IPS-20b (cell line): ENCODE results near the gene BIRC2.

Source experiments
- H3K27ac ChIP-seq: one replicate; pipeline ENCODE4 v1.5.1; 2013; ENCODE audit warnings: low read length
- H3K27me3 ChIP-seq: 2 replicates; pipeline ENCODE4 v1.6.1; 2013; ENCODE audit warnings: mild to moderate bottlenecking, low read length, inconsistent platforms; ENCODE audit not compliant: insufficient read depth
- H3K36me3 ChIP-seq: 2 replicates; pipeline ENCODE4 v1.6.1; 2013; ENCODE audit warnings: low read depth, mild to moderate bottlenecking, inconsistent platforms, low read length, moderate library complexity; ENCODE audit not compliant: insufficient read depth
- H3K4me1 ChIP-seq: 2 replicates; pipeline ENCODE4 v1.6.1; 2013; ENCODE audit warnings: mild to moderate bottlenecking, control low read depth, inconsistent platforms, low read length, moderate library complexity; ENCODE audit not compliant: insufficient read depth
- H3K4me3 ChIP-seq: 2 replicates; pipeline ENCODE4 v1.5.1; 2013; ENCODE audit warnings: mild to moderate bottlenecking, low read length, inconsistent platforms
- H3K9ac ChIP-seq: 2 replicates; pipeline ENCODE4 v1.6.1; 2013; ENCODE audit warnings: low read depth, mild to moderate bottlenecking, inconsistent platforms, low read length, moderate library complexity
- H3K9me3 ChIP-seq: 2 replicates; pipeline ENCODE4 v1.6.1; 2013; ENCODE audit warnings: mild to moderate bottlenecking, low read depth, low read length, inconsistent platforms; ENCODE audit not compliant: insufficient read depth

The BIRC2 gene

GRCh38 chr11:102395720-102396393, 48.8 kb downstream of the BIRC2 start:
- Histone ChIP-seq H3K27ac (no peak overlapping the region), H3K27me3 (no peaks in the 10 kb centered on the region), H3K4me3 (no peak overlapping the region), H3K9me3 (no peaks in the 10 kb centered on the region), H3K36me3 (peaks cover 41% of the 10 kb centered on the region), H3K4me1 (no peaks in the 10 kb centered on the region), H3K9ac (no peak overlapping the region)

- no peak overlapping the region for H3K27ac ChIP-seq
- no peaks in the 10 kb centered on the region for H3K4me1 ChIP-seq
- peaks cover 52% of the 10 kb centered on the region for H3K36me3 ChIP-seq
- H3K27me3 ChIP-seq, result no peaks in the 10 kb centered on the region
- no peak overlapping the region for H3K4me3 ChIP-seq
- no peaks in the 10 kb centered on the region for H3K9me3 ChIP-seq
- H3K9ac ChIP-seq, result no peak overlapping the region
These were observed 49.9 kb downstream of the BIRC2 start for GRCh38 chr11:102396708-102397563.

GRCh38 chr11:102398297-102398696, 51.3 kb downstream of the BIRC2 start:
- Histone ChIP-seq H3K27me3 (no peaks in the 10 kb centered on the region), H3K4me1 (no peaks in the 10 kb centered on the region), H3K9ac (no peak overlapping the region), H3K27ac (no peak overlapping the region), H3K9me3 (no peaks in the 10 kb centered on the region), H3K36me3 (peaks cover 55% of the 10 kb centered on the region), H3K4me3 (no peak overlapping the region)

- Histone ChIP-seq H3K36me3 (peaks cover 59% of the 10 kb centered on the region), H3K4me3 (no peak overlapping the region), H3K27me3 (no peaks in the 10 kb centered on the region), H3K27ac (no peak overlapping the region), H3K9ac (no peak overlapping the region), H3K9me3 (no peaks in the 10 kb centered on the region), H3K4me1 (no peaks in the 10 kb centered on the region)
These were observed 52.2 kb downstream of the BIRC2 start for GRCh38 chr11:102399189-102399588.

DNA sequence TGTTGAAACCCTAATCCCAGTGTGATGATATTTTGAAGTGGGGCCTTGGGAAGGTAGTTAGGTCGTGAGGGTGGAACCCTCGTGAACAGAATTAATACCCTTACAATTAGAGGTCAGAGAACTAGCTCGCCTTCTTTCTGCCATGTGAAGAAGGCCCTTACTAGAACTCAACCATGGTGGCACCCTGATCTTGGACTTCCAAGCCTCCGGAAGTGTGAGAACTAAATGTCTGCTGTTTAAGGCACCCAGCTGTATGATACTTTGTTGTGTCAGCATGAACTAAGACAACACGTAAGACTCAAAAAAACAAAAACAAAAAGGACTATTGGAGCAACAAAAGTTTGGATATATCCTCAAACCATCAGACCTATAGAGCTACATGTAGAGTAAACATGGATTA, 53.6 kb downstream of the BIRC2 start:
- Histone ChIP-seq H3K4me1 (no peaks in the 10 kb centered on the region), H3K27ac (no peak overlapping the region), H3K36me3 (peaks cover 53% of the 10 kb centered on the region), H3K9ac (no peak overlapping the region), H3K9me3 (no peaks in the 10 kb centered on the region), H3K27me3 (no peaks in the 10 kb centered on the region), H3K4me3 (no peak overlapping the region)

DNA sequence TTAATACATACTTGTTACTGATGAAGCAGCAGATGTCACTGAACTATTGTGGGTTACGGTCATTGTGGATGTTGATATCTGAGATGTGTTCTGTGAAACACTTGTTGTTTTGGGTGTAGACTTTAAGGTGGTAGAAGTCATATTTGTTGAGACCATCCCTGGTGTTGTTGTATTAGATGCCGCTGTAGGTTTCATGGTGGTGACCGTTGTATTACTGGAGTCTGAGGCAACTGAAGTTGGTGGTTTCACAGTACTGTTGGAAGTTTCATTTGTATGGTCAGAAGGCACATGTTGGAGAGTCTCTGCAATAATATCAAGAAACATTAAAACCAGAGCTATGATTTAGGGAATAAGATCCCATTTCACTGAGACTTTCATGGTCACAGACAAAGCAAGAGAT, 54.9 kb downstream of the BIRC2 start:
- Histone ChIP-seq H3K4me1 (no peaks in the 10 kb centered on the region), H3K36me3 (peaks cover 48% of the 10 kb centered on the region), H3K27ac (no peak overlapping the region), H3K9me3 (no peaks in the 10 kb centered on the region), H3K4me3 (no peak overlapping the region), H3K27me3 (no peaks in the 10 kb centered on the region), H3K9ac (no peak overlapping the region)

GRCh38 chr11:102402548-102402947, 55.5 kb downstream of the BIRC2 start:
- Histone ChIP-seq H3K4me1 (no peaks in the 10 kb centered on the region), H3K36me3 (peaks cover 43% of the 10 kb centered on the region), H3K9me3 (no peaks in the 10 kb centered on the region)

DNA sequence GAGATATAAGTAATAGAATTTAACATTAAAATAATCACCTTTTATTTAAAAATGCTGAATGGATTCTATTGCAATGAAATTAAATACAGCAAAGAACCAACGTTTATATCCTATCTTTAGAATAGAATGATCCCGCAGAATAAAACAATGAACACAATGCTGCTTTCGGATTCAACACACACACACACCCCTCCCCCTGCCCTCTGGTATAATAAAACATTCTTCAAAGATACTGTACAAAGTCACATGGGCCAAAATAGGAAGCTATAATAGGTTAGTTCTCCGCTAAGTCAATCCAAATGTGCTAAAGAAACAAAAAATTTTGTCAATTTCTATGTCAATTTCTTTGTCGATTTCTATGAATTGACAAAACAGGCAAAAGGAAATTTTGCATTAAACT, 58.5 kb downstream of the BIRC2 start:
- H3K9ac ChIP-seq, result no peak overlapping the region
- H3K36me3 ChIP-seq, result peaks cover 22% of the 10 kb centered on the region
- H3K27ac ChIP-seq, result no peak overlapping the region
- H3K9me3 ChIP-seq, result no peaks in the 10 kb centered on the region
- H3K4me3 ChIP-seq, result no peak overlapping the region
- no peaks in the 10 kb centered on the region for H3K4me1 ChIP-seq
- no peaks in the 10 kb centered on the region for H3K27me3 ChIP-seq

More at GRCh38 chr11:102402548-102402947, 55.5 kb downstream of the BIRC2 start:
- Histone ChIP-seq H3K4me3 (no peak overlapping the region), H3K27ac (no peak overlapping the region), H3K9ac (no peak overlapping the region), H3K27me3 (no peaks in the 10 kb centered on the region)

DNA sequence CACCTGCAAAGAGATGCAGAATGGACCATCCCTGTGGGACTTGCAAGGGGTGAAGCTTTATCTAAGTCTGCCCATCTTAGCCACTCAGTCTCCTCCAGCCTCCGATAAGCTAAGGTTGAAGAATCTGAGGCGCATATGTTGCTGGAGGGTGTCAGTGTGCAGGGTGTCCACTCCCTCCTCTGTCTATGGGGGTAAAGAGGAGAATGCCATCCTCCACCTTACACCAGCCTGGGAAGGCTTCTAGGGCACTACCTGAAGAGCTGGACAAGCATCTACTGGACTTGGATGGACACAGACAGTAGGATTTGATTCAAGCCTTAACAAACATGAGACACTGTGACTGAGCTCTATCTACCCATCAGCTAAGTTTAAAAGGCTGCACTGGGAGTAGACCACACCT, 59.1 kb downstream of the BIRC2 start:
- Histone ChIP-seq H3K27ac (no peak overlapping the region), H3K9ac (no peak overlapping the region; the same call in 1 of the 2 replicates), H3K27me3 (no peaks in the 10 kb centered on the region), H3K36me3 (peaks cover 16% of the 10 kb centered on the region), H3K4me1 (no peaks in the 10 kb centered on the region), H3K9me3 (no peaks in the 10 kb centered on the region), H3K4me3 (no peak overlapping the region)

- Histone ChIP-seq H3K9ac (no peak overlapping the region), H3K9me3 (no peaks in the 10 kb centered on the region), H3K4me1 (no peaks in the 10 kb centered on the region), H3K27me3 (no peaks in the 10 kb centered on the region), H3K27ac (no peak overlapping the region), H3K36me3 (peaks cover 6% of the 10 kb centered on the region; the same call in 1 of the 2 replicates), H3K4me3 (no peak overlapping the region)
These were observed 60.9 kb downstream of the BIRC2 start for GRCh38 chr11:102407901-102408300.

- no peaks in the 10 kb centered on the region for H3K27me3 ChIP-seq
- H3K4me1 ChIP-seq, result no peaks in the 10 kb centered on the region
- H3K27ac ChIP-seq, result no peak overlapping the region
- H3K9me3 ChIP-seq, result no peaks in the 10 kb centered on the region
- no peak overlapping the region for H3K4me3 ChIP-seq
- no peak overlapping the region for H3K9ac ChIP-seq
- H3K36me3 ChIP-seq, result peaks cover 3% of the 10 kb centered on the region; the same call in 1 of the 2 replicates
These were observed 61.3 kb downstream of the BIRC2 start for GRCh38 chr11:102408339-102408738.

DNA sequence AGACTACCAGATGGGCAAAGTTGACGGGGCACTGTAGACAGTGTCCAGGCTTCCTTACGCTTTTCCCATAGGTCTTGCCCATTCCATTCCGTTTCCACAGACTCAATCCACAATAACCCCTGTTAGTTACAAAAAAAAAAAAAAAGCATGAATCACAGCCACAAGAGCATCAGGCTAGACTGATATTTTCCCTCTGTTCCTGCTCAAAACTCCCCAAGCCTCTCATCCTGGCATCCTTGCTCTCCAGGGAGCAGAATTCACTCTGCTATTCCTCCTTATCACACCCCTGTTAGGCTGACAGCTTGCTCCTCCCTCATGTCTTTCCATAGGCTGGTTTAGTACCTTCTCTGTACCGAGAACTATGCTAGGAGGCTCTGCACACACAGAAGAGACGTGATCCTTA, 63.4 kb downstream of the BIRC2 start:
- H3K4me3 ChIP-seq, result no peak overlapping the region
- H3K9me3 ChIP-seq, result no peaks in the 10 kb centered on the region
- H3K27me3 ChIP-seq, result no peaks in the 10 kb centered on the region
- H3K27ac ChIP-seq, result no peak overlapping the region
- H3K9ac ChIP-seq, result no peak overlapping the region
- H3K36me3 ChIP-seq, result no peaks in the 10 kb centered on the region; the same call in 1 of the 2 replicates
- H3K4me1 ChIP-seq, result no peaks in the 10 kb centered on the region
